Spleen (tissue), 11 donors: Measurements from ENCODE around the gene FAM219B. TPM values are rescaled to one million over a fixed set of nuclear protein-coding genes. Genes with fewer than 3 reads are reported as not detected.

ENCODE experiments used
- DNase-seq: peaks from one replicate; pipeline ENCODE4 v3.0.0-alpha.2; 2020
- H3K27ac ChIP-seq, 8 donors: fragments of 200-600 bp; sonication (generic) in 7 of 8; 1 replicate in 4 of 8; 2 replicates in 4 of 8; pipeline versions ENCODE4 v1.5.0 to v1.8.0; 2016 to 2021; ENCODE audit warnings: inconsistent platforms in 4 of 8, mild to moderate bottlenecking in 4 of 8, moderate library complexity in 1 of 8
- H3K27me3 ChIP-seq, 7 donors: fragments of 200-600 bp; sonication (generic) in 6 of 7; replicated peaks in 1 of 7; 1 replicate in 4 of 7; 2 replicates in 3 of 7; pipeline versions ENCODE4 v1.5.0 to v1.8.0; 2016 to 2021; ENCODE audit warnings: inconsistent platforms in 3 of 7, mild to moderate bottlenecking in 1 of 7
- H3K36me3 ChIP-seq, 6 donors: fragments of 200-600 bp; sonication (generic) in 5 of 6; 1 replicate in 4 of 6; 2 replicates in 2 of 6; pipeline versions ENCODE4 v1.5.0 to v1.8.0; 2016 to 2021; ENCODE audit warnings: inconsistent platforms in 2 of 6
- H3K4me1 ChIP-seq, 6 donors: fragments of 200-600 bp; sonication (generic) in 5 of 6; 1 replicate in 3 of 6; 2 replicates in 3 of 6; pipeline versions ENCODE4 v1.5.0 to v1.8.0; 2016 to 2021; ENCODE audit warnings: inconsistent platforms in 3 of 6
- H3K4me3 ChIP-seq, 8 donors: fragments of 200-600 bp; sonication (generic) in 7 of 8; 1 replicate in 4 of 8; 2 replicates in 4 of 8; pipeline versions ENCODE4 v1.5.0 to v1.8.0; 2016 to 2021; ENCODE audit warnings: inconsistent platforms in 4 of 8, mild to moderate bottlenecking in 4 of 8, moderate library complexity in 2 of 8
- H3K9me3 ChIP-seq, 8 donors: fragments of 200-600 bp; sonication (generic) in 7 of 8; 1 replicate in 4 of 8; 2 replicates in 4 of 8; pipeline versions ENCODE4 v1.5.0 to v1.8.0; 2016 to 2021; ENCODE audit warnings: inconsistent platforms in 4 of 8
- POLR2A ChIP-seq, 3 donors: fragments of 450-650 bp; IDR thresholded peaks; one replicate each; pipeline ENCODE4 v1.5.1; 2017; ENCODE audit warnings: antibody characterized with exemption in 3 of 3, mild to moderate bottlenecking in 1 of 3
- POLR2AphosphoS5 ChIP-seq, 3 donors: sonication (generic); formaldehyde crosslinking; IDR thresholded peaks; one replicate each; pipeline ENCODE4 v1.5.1; 2017; ENCODE audit warnings: antibody characterized with exemption in 3 of 3
- WGBS, 5 donors: extraction: QIAGEN DNeasy Blood & Tissue Kit in 3 of 5; methylation state at CpG; one replicate each; pipeline versions ENCODE4 v1.1.5 to v1.1.7; 2013 to 2018; 5-methylcytosine and 5-hydroxymethylcytosine counted together
- intact Hi-C: fragments of 100-400 bp; cut with DNase I; formaldehyde crosslinking; loops from one replicate; pipeline ENCODE4 v1.15.0; 2023; ENCODE audit warnings: low total_unique reads
- polyA plus RNA-seq, 3 donors: library from polyadenylated mRNA; stranded (reverse); fragments of 200-250 nt; gene quantifications; one replicate each; pipeline ENCODE4 v1.2.1, GENCODE V29; 2013
- total RNA-seq, 7 donors: library from RNA; depleted of rRNA in 3 of 7; stranded (reverse); fragments of >200 nt in 3 of 7; fragmentation: NEBNext Ultra II Directional in 4 of 7; extraction: Animal tissue kit (Norgen Biotek cat#: 25700) in 4 of 7; gene quantifications; one replicate each; pipeline versions ENCODE4 v1.1.0 to v1.2.1, GENCODE V29; 2016 to 2021
- TF ChIP-seq, protein P1 (sequence below), 11 experiments: fragments of 200-600 bp in 7 of 11; fragments of 450-650 bp in 4 of 11; sonication (generic) in 4 of 11; IDR thresholded peaks in 8 of 11; conservative IDR thresholded peaks in 3 of 11; 1 replicate in 7 of 11; 2 replicates in 4 of 11; pipeline versions ENCODE4 v1.4.0 to v1.8.0; 2016 to 2021; ENCODE audit warnings: antibody characterized with exemption in 11 of 11, inconsistent platforms in 4 of 11, mild to moderate bottlenecking in 1 of 11
- donor health status: healthy with polysubstance abuse.
- donor health status: DM: no; HTN: no; CAD: no; lungs with moderate emphysema.
- donor health status: DM: no; HTN: no; CAD: no.
- donor health status: Bipolar disorder and iron deficiency.
- donor health status: healthy.
- donor health status: DM: no; HTN: no; CAD: no.
- donor health status: DM: yes; HTN: yes; CAD: no.

The FAM219B gene
- total and polyA plus RNA-seq, 10 donors = 18.6 to 103 (median 69.1) TPM

DNA sequence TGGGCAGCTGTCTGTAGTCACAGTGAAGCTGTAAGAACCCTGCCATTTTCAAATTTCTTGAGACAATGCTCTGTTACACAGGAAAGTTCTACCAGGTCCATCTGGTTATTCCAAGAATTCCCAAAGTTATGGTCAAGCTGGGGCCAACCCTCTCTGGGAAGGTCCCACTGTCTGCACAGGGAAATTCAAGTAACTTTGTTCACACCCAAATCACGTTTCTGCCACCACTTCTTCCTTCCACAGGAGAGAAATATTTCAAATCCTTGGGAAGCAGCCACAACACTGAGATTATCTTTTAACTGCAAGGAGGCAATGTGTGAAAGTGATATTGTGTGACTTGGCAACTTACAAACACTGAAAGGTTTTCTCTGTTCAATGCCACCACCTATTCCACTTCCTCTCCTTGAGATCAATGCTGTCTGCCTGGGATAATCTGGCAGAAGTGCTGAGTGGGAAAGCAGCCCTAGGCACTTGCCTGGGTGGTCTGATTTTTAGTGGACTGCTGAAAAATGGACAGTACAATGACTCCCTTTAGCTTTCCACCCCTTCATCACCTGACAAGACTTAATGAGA, 39.1 kb downstream of the FAM219B start:
- Histone ChIP-seq H3K27ac (peak overlapping the region; percentile 66 to 99 (median 94)), H3K4me1 (peaks cover 62 to 98% (median 86%) of the 10 kb centered on the region in 6 donors), H3K36me3 (peaks cover 0 to 37% (median 0%) of the 10 kb centered on the region in 6 donors), H3K9me3 (no peaks in the 10 kb centered on the region), H3K27me3 (no peaks in the 10 kb centered on the region), H3K4me3 (peak overlapping the region in 1 of 8 donors; percentile 18)
- DNase-seq = no peak
- WGBS, 5 donors = 16 to 53% (median 20%) methylated on average over 1 of the region's 1 CpG
- TF ChIP-seq, protein P1, sequence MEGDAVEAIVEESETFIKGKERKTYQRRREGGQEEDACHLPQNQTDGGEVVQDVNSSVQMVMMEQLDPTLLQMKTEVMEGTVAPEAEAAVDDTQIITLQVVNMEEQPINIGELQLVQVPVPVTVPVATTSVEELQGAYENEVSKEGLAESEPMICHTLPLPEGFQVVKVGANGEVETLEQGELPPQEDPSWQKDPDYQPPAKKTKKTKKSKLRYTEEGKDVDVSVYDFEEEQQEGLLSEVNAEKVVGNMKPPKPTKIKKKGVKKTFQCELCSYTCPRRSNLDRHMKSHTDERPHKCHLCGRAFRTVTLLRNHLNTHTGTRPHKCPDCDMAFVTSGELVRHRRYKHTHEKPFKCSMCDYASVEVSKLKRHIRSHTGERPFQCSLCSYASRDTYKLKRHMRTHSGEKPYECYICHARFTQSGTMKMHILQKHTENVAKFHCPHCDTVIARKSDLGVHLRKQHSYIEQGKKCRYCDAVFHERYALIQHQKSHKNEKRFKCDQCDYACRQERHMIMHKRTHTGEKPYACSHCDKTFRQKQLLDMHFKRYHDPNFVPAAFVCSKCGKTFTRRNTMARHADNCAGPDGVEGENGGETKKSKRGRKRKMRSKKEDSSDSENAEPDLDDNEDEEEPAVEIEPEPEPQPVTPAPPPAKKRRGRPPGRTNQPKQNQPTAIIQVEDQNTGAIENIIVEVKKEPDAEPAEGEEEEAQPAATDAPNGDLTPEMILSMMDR (IDR thresholded peaks at IDR 0.05 in 8 of 11, conservative IDR thresholded peaks at IDR 0.05 in 3 of 11) = no peak
- TF ChIP-seq POLR2AphosphoS5 (IDR thresholded peaks at IDR 0.05) (no peak), POLR2A (IDR thresholded peaks at IDR 0.05) (no peak)
- intact Hi-C loops = no loop called here

- no peak for DNase-seq
- intact Hi-C loops = no loop called here
- Histone ChIP-seq H3K27ac (peak overlapping the region; percentile 19 to 99 (median 92)), H3K4me3 (no peak overlapping the region), H3K4me1 (peaks cover 48 to 98% (median 75%) of the 10 kb centered on the region in 6 donors), H3K36me3 (peaks cover 0 to 38% (median 0%) of the 10 kb centered on the region in 6 donors), H3K9me3 (no peaks in the 10 kb centered on the region), H3K27me3 (no peaks in the 10 kb centered on the region)
- WGBS, 5 donors = 76 to 91% (median 88%) methylated on average over 6 of the region's 6 CpGs
- TF ChIP-seq, protein P1 (IDR thresholded peaks at IDR 0.05 in 8 of 11, conservative IDR thresholded peaks at IDR 0.05 in 3 of 11) = no peak
- TF ChIP-seq POLR2A (IDR thresholded peaks at IDR 0.05) = no peak
- TF ChIP-seq POLR2AphosphoS5 (IDR thresholded peaks at IDR 0.05) = no peak
Observed at GRCh38 chr15:74866090-74866489, 40.6 kb downstream of the FAM219B start.

DNA sequence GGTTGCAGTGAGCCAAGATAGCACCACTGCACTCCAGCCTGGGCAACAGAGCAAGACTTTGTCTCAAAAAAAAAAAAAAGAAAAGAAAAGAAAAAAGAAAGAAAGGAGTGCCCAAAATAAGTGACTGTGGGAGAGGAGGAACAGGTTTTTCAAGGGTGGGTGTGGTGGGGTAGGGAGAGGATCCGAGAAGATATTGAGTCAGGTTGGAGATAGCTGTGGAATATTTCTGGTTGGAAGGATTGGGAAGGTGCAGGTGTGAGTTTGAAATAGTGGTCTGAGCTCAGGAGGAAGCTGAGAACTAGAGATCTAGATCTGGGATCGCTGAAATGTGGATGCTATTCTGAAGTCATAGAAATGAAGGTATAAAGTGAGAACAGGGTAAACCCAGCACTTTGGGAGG, 41.3 kb downstream of the FAM219B start:
- TF ChIP-seq POLR2AphosphoS5 (IDR thresholded peaks at IDR 0.05) = no peak
- TF ChIP-seq, protein P1 (IDR thresholded peaks at IDR 0.05 in 8 of 11, conservative IDR thresholded peaks at IDR 0.05 in 3 of 11) = no peak
- no peak for TF ChIP-seq POLR2A (IDR thresholded peaks at IDR 0.05)
- peak overlapping the region in 5 of 8 donors; percentile 64 to 98 (median 92) for H3K27ac ChIP-seq
- peaks cover 40 to 98% (median 72%) of the 10 kb centered on the region in 6 donors for H3K4me1 ChIP-seq

GRCh38 chr15:74864296-74864695, 42.4 kb downstream of the FAM219B start:
- intact Hi-C loops = no loop called here
- no peaks in the 10 kb centered on the region for H3K9me3 ChIP-seq
- peak overlapping the region in 5 of 8 donors; percentile 2 to 98 (median 64) for H3K27ac ChIP-seq
- no peak for DNase-seq
- WGBS, 5 donors = 83 to 89% (median 88%) methylated on average over 6 of the region's 6 CpGs
- peaks cover 0 to 44% (median 0%) of the 10 kb centered on the region in 6 donors for H3K36me3 ChIP-seq
- peaks cover 34 to 98% (median 72%) of the 10 kb centered on the region in 6 donors for H3K4me1 ChIP-seq
- TF ChIP-seq POLR2AphosphoS5 (IDR thresholded peaks at IDR 0.05) (no peak), POLR2A (IDR thresholded peaks at IDR 0.05) (no peak)
- TF ChIP-seq, protein P1 (IDR thresholded peaks at IDR 0.05 in 8 of 11, conservative IDR thresholded peaks at IDR 0.05 in 3 of 11) = no peak
- no peaks in the 10 kb centered on the region for H3K27me3 ChIP-seq
- no peak overlapping the region for H3K4me3 ChIP-seq

More for the DNA sequence above, 41.3 kb downstream of the FAM219B start:
- H3K4me3 ChIP-seq = no peak overlapping the region
- H3K36me3 ChIP-seq = peaks cover 0 to 44% (median 0%) of the 10 kb centered on the region in 6 donors
- no peaks in the 10 kb centered on the region for H3K9me3 ChIP-seq
- intact Hi-C loops = no loop called here
- DNase-seq = no peak
- no peaks in the 10 kb centered on the region for H3K27me3 ChIP-seq
- 62 to 81% (median 73%) methylated on average over 2 of the region's 2 CpGs for WGBS, 5 donors
